Bronchial epithelial cell (primary cell): ENCODE measurements around the gene SYTL3. TPM values are rescaled to one million over a fixed set of nuclear protein-coding genes. Genes with fewer than 3 reads are reported as not detected.
"Not testable (repeated sequence)": the region's sequence is repeated elsewhere in the genome, so short reads cannot be mapped to it uniquely, and the experiment has no call there.

Experiments used
- DNase-seq: peaks from one replicate; pipeline ENCODE4 v3.0.0-alpha.2; 2010; ENCODE audit warnings: low read depth
- FAIRE-seq: peaks from 2 replicates; lab custom pipeline; 2011; peaks lifted over from hg19 to GRCh38; lab: Jason Lieb, UNC
- H3K27me3 ChIP-seq: 2 replicates; pipeline ENCODE4 v1.5.1; 2011; ENCODE audit warnings: low read length; ENCODE audit not compliant: control insufficient read depth, insufficient read depth
- H3K36me3 ChIP-seq: 2 replicates; pipeline ENCODE4 v1.5.1; 2011; ENCODE audit warnings: low read length; ENCODE audit not compliant: control insufficient read depth, insufficient read depth
- H3K4me3 ChIP-seq: 2 replicates; pipeline ENCODE4 v1.5.1; 2011; ENCODE audit warnings: mild to moderate bottlenecking, low read depth, low read length, control low read depth
- CTCF ChIP-seq: IDR thresholded peaks from 2 replicates; pipeline ENCODE4 v1.5.1; 2011; ENCODE audit warnings: mild to moderate bottlenecking, moderate library complexity, low read length, control low read depth, inconsistent platforms; ENCODE audit not compliant: insufficient read depth, severe bottlenecking
- total RNA-seq: library from RNA; depleted of rRNA; stranded (reverse); fragments of >200 nt; gene quantifications from 2 replicates; pipeline ENCODE4 v1.2.1, GENCODE V29; 2014

SYTL3 gene
- total RNA-seq, 1 donor from 2014 or later = 1.1 TPM

- Histone ChIP-seq H3K4me3 (no peak overlapping the region), H3K27me3 (peaks cover 2% of the 10 kb centered on the region), H3K36me3 (no peaks in the 10 kb centered on the region)
- no peak for DNase-seq
- no peak for TF ChIP-seq CTCF
- FAIRE-seq = no peak
These were observed 3.9 kb downstream of the SYTL3 start for GRCh38 chr6:158653577-158654354.

- FAIRE-seq = no peak
- no peaks in the 10 kb centered on the region for H3K36me3 ChIP-seq
- DNase-seq = no peak
- no peak for TF ChIP-seq CTCF
- peaks cover 2% of the 10 kb centered on the region for H3K27me3 ChIP-seq
- H3K4me3 ChIP-seq = no peak overlapping the region
These were observed 4.6 kb downstream of the SYTL3 start for GRCh38 chr6:158654498-158654897.

- peaks cover 2% of the 10 kb centered on the region for H3K27me3 ChIP-seq
- no peak for DNase-seq
- no peak for TF ChIP-seq CTCF
- H3K36me3 ChIP-seq = no peaks in the 10 kb centered on the region
- no peak overlapping the region for H3K4me3 ChIP-seq
- no peak for FAIRE-seq
These were observed 5.2 kb downstream of the SYTL3 start for GRCh38 chr6:158654960-158655489.

GRCh38 chr6:158655569-158656450 lies 6.0 kb downstream of the SYTL3 start:
- DNase-seq (no peak), FAIRE-seq (no peak)
- Histone ChIP-seq H3K4me3 (no peak overlapping the region), H3K36me3 (no peaks in the 10 kb centered on the region), H3K27me3 (peaks cover 2% of the 10 kb centered on the region)
- no peak for TF ChIP-seq CTCF

- DNase-seq, H3K4me3 ChIP-seq, FAIRE-seq, H3K36me3 ChIP-seq, H3K27me3 ChIP-seq: not testable (repeated sequence)
These were observed 7.1 kb downstream of the SYTL3 start for GRCh38 chr6:158656986-158657385.

- peak; percentile 75 for TF ChIP-seq CTCF
- DNase-seq (peak; percentile 47), FAIRE-seq (no peak)
- H3K27me3 ChIP-seq = peaks cover 2% of the 10 kb centered on the region
- H3K36me3 ChIP-seq = no peaks in the 10 kb centered on the region
- H3K4me3 ChIP-seq = no peak overlapping the region
These were observed 10.5 kb downstream of the SYTL3 start for GRCh38 chr6:158660333-158660754.
